Right lobe of liver (tissue), 4 donors: ENCODE measurements around the gene SEZ6L.

Experiments
- POLR2A ChIP-seq: fragments of 450-650 bp; IDR thresholded peaks from one replicate; pipeline ENCODE4 v1.6.1; 2017; ENCODE audit warnings: antibody characterized with exemption, mild to moderate bottlenecking
- TF ChIP-seq, protein P1 (sequence below), 4 donors: fragments of 200-600 bp in 3 of 4; fragments of 450-650 bp in 1 of 4; IDR thresholded peaks; one replicate each; pipeline versions ENCODE4 v1.5.1 to v1.8.0; 2016 to 2022; ENCODE audit warnings: antibody characterized with exemption in 4 of 4, mild to moderate bottlenecking in 2 of 4
- donor health status: DM: no; HTN: no; CAD: no.
- donor health status: DM: no; HTN: no; CAD: no.
- donor health status: DM: no; HTN: yes; CAD: no.

DNA sequence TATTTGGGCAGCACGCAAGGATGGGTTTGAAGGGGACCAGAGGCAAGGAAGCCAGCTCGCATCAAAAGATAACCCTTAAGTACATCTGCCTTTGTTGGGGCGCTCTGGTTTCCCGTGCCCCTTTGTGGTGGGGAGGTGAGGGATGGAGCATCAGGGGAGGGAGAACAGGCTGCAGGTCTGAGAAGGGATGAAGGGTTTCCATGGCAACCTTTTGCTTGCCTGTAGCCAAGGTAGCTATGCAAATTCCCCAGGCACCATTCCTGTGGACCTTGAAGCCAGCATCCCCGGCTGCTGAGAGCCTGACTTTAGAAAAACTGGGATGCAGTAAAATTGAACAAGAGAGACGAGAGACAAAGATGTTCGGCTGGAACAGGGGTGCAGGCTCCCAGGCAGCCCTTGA is 75.7 kb downstream of the SEZ6L start:
- no peak for TF ChIP-seq POLR2A
- TF ChIP-seq, protein P1, sequence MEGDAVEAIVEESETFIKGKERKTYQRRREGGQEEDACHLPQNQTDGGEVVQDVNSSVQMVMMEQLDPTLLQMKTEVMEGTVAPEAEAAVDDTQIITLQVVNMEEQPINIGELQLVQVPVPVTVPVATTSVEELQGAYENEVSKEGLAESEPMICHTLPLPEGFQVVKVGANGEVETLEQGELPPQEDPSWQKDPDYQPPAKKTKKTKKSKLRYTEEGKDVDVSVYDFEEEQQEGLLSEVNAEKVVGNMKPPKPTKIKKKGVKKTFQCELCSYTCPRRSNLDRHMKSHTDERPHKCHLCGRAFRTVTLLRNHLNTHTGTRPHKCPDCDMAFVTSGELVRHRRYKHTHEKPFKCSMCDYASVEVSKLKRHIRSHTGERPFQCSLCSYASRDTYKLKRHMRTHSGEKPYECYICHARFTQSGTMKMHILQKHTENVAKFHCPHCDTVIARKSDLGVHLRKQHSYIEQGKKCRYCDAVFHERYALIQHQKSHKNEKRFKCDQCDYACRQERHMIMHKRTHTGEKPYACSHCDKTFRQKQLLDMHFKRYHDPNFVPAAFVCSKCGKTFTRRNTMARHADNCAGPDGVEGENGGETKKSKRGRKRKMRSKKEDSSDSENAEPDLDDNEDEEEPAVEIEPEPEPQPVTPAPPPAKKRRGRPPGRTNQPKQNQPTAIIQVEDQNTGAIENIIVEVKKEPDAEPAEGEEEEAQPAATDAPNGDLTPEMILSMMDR (IDR thresholded peaks at IDR 0.05): no peak
